ENCODE results near the gene MBD3L2B. TPM values are rescaled to one million over a fixed set of nuclear protein-coding genes. Genes with fewer than 3 reads are reported as not detected.

MBD3L2B gene
- not detected in 5 replicates for total RNA-seq (2022; extraction: Qiagen RNA extraction; ENCODE audit: low read depth)

DNA sequence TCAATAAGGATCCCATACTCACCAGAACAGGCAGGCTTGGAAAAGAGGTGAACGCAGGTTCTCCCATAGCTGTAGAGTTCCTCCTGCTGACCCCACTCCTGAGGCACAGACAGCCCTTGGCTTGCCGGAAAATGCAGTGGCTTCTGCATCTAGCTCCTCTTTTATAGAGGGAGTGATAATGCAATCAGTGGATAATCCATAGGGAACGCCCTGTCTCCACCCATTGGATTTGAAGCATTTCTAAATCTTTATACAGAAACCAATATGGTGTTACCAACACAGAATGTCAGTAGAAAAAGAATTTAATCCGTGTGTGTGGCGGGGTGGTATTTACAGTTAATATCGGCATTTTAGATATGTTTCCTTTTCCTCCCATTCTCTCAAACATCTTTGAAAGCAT lies at the start of gene MBD3L2B:
Gene MBD3L2B (minus strand): TSS at position 101 of the 400 bp plus-strand sequence. CDS start 34 bp downstream, at position 67.

GRCh38 chr19:7069042-7069903 lies 48.0 kb upstream of the MBD3L2B start, which contains the start of gene ZNF557:
Gene ZNF557 (plus strand): TSS chr19:7069703. CDS start chr19:7075075, 5,372 bp downstream.

DNA sequence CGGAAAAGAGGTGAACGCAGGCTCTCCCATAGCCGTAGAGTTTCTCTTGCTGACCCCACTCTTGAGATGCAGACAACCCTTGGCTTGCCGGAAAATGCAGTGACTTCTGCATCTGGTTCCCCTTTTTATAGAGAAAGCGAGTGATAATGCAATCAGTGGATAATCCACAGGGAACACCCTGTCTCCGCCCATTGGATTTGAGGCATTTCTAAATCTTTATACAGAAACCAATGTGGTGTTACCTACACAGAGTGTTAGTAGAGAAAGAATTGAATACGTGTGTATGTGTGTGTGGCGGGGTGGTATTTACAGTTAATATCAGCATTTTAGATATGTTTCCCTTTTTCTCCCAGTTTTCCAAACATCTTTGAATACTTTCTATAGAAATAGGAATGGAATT lies 37.3 kb upstream of the MBD3L2B start, which contains the start of gene MBD3L3:
Gene MBD3L3 (minus strand): TSS at position 101 of the 400 bp plus-strand sequence. CDS start 71 bp downstream, at position 30.

GRCh38 chr19:7049021-7049420 lies 27.8 kb upstream of the MBD3L2B start, which contains the start of gene MBD3L2:
Gene MBD3L2 (plus strand): TSS chr19:7049321. CDS start chr19:7049374, 53 bp downstream.

DNA sequence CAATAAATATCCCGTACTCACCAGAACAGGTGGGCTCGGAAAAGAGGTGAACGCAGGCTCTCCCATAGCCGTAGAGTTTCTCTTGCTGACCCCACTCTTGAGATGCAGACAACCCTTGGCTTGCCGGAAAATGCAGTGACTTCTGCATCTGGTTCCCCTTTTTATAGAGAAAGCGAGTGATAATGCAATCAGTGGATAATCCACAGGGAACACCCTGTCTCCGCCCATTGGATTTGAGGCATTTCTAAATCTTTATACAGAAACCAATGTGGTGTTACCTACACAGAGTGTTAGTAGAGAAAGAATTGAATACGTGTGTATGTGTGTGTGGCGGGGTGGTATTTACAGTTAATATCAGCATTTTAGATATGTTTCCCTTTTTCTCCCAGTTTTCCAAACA lies 18.8 kb upstream of the MBD3L2B start, which contains the start of gene MBD3L4:
Gene MBD3L4 (minus strand): TSS at position 101 of the 400 bp plus-strand sequence. CDS start 35 bp downstream, at position 66.

GRCh38 chr19:7030278-7030677 lies 9.0 kb upstream of the MBD3L2B start, which contains the start of gene MBD3L5:
Gene MBD3L5 (plus strand): TSS chr19:7030578. CDS start chr19:7030612, 34 bp downstream.

Other genes with a start within 250 kb of the MBD3L2B start
- 6.2 to 9.5 TPM (median 7.4 TPM) in 5 replicates for gene VAV1, start 248.7 kb downstream of the MBD3L2B start, total RNA-seq (2022; extraction: Qiagen RNA extraction; ENCODE audit: low read depth)
- gene ADGRE1, start 133.9 kb downstream of the MBD3L2B start, total RNA-seq (2022; extraction: Qiagen RNA extraction; ENCODE audit: low read depth) = 4.1 to 6.5 TPM (median 5.8 TPM) in 5 replicates
- not detected in 5 replicates for gene MBD3L5, start 9.1 kb upstream of the MBD3L2B start, total RNA-seq (2022; extraction: Qiagen RNA extraction; ENCODE audit: low read depth)
- not detected in 5 replicates for gene MBD3L4, start 18.7 kb upstream of the MBD3L2B start, total RNA-seq (2022; extraction: Qiagen RNA extraction; ENCODE audit: low read depth)
- not detected in 5 replicates for gene MBD3L2, start 27.9 kb upstream of the MBD3L2B start, total RNA-seq (2022; extraction: Qiagen RNA extraction; ENCODE audit: low read depth)
- not detected in 5 replicates for gene MBD3L3, start 37.2 kb upstream of the MBD3L2B start, total RNA-seq (2022; extraction: Qiagen RNA extraction; ENCODE audit: low read depth)
- 2.3 to 3.2 TPM (median 2.7 TPM) in 5 replicates for gene ZNF557, start 48.3 kb upstream of the MBD3L2B start, total RNA-seq (2022; extraction: Qiagen RNA extraction; ENCODE audit: low read depth)

All from A549 treated with CpdA at 1 μM for 4 hours (cell line).